T-helper 2 cell treated with Interferon-gamma antibody and Interleukin-4, amounts not matched to agents 100 ng/mL and 5 ng/mL, for 36 hours (primary cell): ENCODE data around the gene CAPN5. TPM values are rescaled to one million over a fixed set of nuclear protein-coding genes. Genes with fewer than 3 reads are reported as not detected.

Experiments
- intact Hi-C: fragments of 100-400 bp; cut with micrococcal nuclease; formaldehyde crosslinking; loops from one replicate; pipeline ENCODE4 v1.15.1; 2023
- total RNA-seq: library from RNA; stranded (reverse); gene quantifications from 2 replicates; pipeline ENCODE4 v1.2.3, GENCODE V29; 2022

The CAPN5 gene
- total RNA-seq, 1 donor from 2014 or later: 0.80 TPM

DNA sequence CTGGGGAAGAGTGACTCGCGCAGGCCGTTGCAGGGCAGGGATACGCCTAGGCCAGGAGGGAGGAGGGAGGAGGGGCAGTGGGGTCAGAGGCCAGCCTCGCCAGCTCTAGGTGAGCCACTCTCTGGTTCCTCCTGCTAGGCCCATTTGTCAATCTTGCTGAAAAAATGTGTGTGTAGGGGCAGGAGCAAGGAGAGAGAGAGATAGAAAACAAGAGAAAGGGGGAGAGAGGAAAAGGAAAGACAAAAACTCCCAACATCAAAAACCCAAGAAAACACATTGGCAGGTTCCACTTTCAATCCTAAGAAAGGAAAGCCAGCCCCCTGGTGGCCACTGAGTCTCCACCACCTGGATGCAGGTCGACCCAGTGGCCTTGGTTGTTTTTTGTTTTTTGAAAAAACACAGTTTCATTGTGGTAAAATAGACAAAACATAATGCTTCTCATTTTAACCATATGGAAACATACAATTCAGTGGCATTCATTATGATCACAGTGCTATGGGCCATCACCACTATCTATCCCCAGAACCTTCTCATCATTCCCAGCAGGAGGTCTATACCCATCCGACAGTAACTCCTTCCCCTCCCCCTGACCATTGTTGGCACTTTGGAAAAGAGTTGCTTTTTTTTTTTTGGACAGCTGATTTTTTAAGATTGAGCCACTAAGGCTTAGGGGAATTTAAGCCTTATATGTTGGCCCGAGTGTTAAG, 46.8 kb downstream of the CAPN5 start:
- intact Hi-C loops: no loop called here

GRCh38 chr11:77114089-77114463, 47.3 kb downstream of the CAPN5 start:
- intact Hi-C loops: no loop called here

GRCh38 chr11:77115181-77115611, 48.4 kb downstream of the CAPN5 start:
- intact Hi-C loops: no loop called here

DNA sequence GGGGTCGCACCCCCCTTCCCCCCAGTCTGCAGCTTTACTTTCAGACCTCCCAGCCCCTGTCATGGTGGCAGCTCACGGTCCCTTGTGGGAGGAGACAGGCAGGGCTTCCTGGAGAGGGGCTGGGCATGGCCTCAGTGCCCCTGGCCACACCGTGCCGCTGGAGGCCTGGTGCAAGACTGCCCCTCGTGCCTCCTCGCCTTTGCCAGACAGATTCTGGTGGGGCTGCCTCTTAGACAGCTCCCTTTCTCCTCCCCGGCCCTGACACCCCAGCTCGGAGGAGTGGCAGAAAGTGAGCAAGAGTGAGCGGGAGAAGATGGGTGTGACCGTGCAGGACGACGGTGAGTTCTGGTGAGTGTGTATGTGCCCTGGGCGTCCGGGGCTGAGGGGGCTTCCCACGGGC, 49.2 kb downstream of the CAPN5 start:
- intact Hi-C loops: no loop called here

- intact Hi-C loops: no loop called here
Observed at GRCh38 chr11:77117492-77117891, 50.7 kb downstream of the CAPN5 start.

DNA sequence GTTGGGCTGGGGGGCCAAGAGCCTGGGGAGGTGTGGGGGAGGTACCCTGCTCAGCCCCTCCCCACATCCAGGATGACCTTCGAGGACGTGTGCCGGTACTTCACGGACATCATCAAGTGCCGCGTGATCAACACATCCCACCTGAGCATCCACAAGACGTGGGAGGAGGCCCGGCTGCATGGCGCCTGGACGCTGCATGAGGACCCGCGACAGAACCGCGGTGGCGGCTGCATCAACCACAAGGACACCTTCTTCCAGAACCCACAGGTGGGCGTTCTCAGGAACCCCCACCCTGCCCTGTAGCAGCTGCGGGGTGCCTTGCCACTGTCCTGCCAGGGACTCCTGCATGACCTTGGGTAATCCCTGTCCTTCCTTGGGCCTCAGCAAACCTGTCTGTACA, 51.3 kb downstream of the CAPN5 start:
- intact Hi-C loops: no loop called here

- intact Hi-C loops: no loop called here
Observed at GRCh38 chr11:77118971-77119370, 52.2 kb downstream of the CAPN5 start.

DNA sequence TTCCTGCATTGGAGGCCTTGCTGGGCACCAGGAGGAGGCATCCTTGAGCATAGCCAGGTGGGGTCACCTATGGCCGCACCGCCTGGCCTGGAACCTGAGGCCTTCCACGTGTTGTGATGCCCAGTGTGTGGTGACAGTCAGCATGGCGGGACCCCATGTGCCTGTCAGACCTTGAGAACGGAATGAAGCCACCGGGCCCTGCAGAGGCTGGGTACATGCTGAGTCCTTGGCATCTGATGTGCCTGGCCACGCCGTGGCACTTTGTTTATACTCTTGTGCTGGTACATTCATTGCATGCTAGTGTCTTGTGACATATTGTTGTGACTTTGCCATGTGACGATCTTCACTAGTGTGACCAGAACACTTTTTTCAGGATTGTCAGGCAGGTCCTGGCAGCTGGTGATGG, 52.8 kb downstream of the CAPN5 start:
- intact Hi-C loops: no loop called here

DNA sequence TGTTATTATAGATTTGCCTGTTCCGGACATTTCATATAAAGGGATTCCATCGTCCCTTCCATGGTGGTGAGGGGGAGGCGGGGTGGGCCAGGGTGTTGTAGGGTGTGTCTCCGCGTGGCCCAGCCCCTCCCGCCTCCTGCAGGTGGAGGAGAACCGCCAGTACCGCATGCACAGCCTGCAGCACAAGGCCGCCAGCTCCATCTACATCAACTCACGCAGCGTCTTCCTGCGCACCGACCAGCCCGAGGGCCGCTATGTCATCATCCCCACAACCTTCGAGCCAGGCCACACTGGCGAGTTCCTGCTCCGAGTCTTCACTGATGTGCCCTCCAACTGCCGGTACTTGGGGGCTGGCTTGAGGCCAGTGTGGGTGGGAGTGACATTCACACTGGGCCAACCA, 53.8 kb downstream of the CAPN5 start:
- intact Hi-C loops: no loop called here

DNA sequence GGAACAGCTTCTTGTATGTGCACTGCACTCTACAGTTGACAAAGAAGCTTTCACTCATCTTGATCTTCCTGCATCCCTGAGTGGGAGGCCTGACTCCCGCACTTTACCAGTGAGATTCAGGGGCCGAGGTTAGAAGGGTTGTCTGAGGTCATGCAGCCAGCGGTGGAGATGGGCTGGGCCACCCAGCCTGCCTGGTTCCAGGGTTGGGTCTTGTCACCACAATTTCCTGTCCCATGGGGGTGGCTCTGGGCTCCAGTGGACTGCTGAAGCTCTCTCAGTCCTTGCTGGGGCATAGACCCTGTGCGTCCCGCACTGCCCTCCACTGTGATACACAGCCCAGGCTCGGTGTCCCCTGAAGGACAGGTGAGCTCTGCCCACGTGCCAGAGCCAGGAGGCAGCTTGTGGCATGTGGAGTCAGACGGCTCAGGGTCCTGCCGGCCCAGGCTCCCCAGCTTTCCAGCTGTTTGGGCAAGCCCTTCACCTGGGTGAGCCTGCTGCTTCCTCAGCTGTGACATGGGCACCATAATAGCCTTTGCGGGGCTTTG, 54.4 kb downstream of the CAPN5 start:
- intact Hi-C loops: no loop called here

DNA sequence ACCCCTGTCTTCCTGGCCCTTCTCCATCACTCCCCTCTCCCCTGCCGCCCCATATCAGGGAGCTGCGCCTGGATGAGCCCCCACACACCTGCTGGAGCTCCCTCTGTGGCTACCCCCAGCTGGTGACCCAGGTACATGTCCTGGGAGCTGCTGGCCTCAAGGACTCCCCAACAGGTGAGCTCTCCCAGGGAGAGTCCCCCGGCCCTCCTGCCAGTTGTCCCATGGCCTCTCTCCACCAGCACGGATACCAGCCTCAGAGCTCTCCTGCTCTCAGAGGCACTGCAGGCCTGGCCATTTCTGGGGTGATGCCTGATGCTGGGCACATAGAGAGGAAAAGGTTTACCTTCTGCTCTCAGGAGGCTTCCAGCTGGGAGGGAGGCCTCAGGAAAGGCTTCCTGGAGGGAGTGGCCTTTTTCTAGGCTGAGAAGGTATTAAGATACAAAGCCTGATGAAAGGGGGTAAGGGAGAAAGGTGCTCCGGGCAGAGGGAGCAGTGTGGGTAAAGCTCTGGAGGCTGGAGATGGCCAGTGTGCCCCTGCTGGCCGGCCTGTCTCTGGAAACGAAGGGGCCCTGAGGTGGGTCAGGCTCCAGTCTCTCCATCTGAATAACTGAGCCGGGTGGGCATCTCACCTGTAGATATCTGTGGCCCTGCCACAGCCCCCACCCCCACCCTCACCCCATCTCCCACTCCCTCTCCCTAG, 55.3 kb downstream of the CAPN5 start:
- intact Hi-C loops: no loop called here

DNA sequence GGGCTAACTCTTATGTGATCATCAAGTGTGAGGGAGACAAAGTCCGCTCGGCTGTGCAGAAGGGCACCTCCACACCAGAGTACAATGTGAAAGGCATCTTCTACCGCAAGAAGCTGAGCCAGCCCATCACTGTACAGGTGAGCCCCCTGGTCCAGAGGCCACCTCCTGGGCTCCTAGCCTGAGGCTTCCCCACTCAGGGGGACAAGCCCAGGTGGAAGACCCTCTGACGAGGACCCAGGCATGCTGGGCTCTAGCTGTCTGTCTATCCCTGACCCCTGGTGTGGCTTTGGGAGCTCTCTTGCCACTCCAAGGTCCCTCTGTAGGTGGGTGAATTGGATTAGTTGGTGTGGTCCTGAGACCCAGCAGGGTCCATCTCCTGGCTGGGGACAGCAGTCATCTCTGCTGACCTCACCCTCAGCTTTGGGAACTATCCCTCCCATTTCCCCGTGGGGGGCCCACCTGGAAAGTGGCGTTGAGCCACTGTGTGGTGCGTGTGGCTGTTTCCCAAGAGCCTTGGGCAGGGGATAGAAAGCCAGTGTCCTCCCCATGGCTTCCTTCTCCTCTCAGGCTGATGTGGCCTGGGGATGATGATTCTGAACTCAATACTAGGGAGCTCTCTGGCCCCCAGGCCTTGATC, 55.9 kb downstream of the CAPN5 start:
- intact Hi-C loops: no loop called here

DNA sequence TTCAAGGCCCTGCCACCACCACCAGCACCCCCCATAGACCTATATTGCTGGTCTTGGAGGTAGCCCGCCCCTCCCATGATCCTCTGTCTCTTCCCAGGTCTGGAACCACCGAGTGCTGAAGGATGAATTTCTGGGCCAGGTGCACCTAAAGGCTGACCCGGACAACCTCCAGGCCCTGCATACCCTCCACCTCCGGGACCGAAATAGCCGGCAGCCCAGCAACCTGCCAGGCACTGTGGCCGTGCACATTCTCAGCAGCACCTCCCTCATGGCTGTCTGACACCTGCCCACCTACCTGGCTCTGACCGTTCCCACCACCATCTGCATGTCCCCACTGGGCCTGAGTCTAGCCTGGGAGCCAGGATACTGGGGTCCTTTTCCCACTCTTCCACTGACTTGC, 56.8 kb downstream of the CAPN5 start:
- intact Hi-C loops: no loop called here

DNA sequence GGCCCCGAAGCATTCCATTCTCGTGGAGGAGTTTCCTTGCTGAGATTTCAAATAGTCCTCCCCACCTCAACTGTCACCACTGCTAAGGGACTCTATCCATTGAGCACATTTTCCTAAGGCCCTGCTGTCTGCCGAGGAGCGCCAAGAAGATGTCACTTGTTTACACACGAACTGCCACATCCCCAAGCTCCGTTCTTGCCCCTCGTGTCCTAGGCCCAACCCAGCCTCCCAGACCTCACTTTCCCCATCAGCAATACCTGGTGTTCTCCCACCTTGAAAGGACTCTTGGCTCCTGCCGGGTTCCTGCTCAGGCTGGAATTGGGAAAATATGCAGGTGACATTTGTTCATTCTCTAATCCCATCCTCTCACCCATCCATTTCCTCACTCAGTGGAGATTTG, 57.3 kb downstream of the CAPN5 start:
- intact Hi-C loops: no loop called here

DNA sequence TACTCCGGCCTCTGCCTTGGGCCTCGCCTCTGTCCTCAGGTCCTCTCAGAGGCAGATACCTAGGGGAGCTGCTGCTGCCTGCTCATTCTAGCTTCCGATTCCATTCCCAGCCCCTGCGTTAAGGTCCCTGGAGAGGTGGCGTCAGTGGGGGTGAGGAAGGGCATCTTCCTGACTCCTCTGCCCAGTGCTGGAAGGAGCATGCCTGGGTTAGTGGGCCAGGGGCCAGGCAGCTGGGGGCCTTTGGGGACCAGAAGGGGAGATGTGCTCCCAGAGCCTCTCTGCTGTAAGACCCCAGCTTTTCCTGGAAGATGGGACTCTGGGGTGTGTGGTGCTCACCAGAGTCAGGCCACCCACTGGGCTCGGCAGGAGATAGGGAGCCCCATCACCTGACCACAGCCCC, 57.7 kb downstream of the CAPN5 start:
- intact Hi-C loops: no loop called here

DNA sequence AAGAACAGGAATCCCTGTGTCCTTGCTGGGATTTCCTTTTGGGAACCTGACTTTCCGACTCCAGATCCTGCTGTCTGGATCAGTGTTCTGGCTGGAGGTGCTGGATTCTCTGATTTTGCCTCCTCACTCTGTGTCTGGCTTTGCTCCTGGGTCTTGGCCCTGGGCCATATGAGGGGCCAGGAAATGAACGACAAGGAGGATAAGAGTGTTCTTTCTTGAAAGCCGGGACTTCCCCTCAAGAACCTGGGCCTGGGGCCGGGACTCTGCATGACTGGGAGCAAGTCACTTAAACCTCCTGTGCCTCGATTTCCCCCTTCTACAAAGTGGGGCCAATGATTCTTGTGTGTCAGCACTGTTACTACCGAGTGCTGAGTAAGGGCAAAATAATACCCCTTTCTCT, 58.4 kb downstream of the CAPN5 start:
- intact Hi-C loops: no loop called here

GRCh38 chr11:77125695-77126094, 58.9 kb downstream of the CAPN5 start:
- intact Hi-C loops: loop anchor here (2.0 kb wide), 1 partner anchor 493 kb away; no protein-coding TSS in a partner anchor

- intact Hi-C loops: loop anchor here (2.0 kb wide), 1 partner anchor 493 kb away; no protein-coding TSS in a partner anchor
Observed at GRCh38 chr11:77126156-77126775, 59.5 kb downstream of the CAPN5 start.

- intact Hi-C loops: loop anchor here (1.0 to 2.0 kb wide), 3 partner anchors 61 to 492 kb away; no protein-coding TSS in a partner anchor
Observed at GRCh38 chr11:77126861-77127234, 60.1 kb downstream of the CAPN5 start.

- intact Hi-C loops: loop anchor here (1.0 to 2.0 kb wide), 3 partner anchors 61 to 491 kb away; no protein-coding TSS in a partner anchor
Observed at GRCh38 chr11:77127235-77127911, 60.6 kb downstream of the CAPN5 start.
